HCT116 (cell line): ENCODE measurements around the gene PLD4.

ENCODE experiments used
- CTCF ChIP-seq, 3 experiments: fragments of 200-600 bp in 1 of 3; sonication (generic) in 1 of 3; IDR thresholded peaks in 2 of 3; conservative IDR thresholded peaks in 1 of 3; 2 replicates each; pipeline ENCODE4 v1.5.1; 2012 to 2017; ENCODE audit warnings: low read depth in 2 of 3, low read length in 2 of 3, antibody characterized with exemption in 1 of 3, borderline replicate concordance in 1 of 3, control low read depth in 1 of 3, mild to moderate bottlenecking in 1 of 3, mixed read lengths in 1 of 3, mixed run types in 1 of 3, moderate library complexity in 1 of 3; ENCODE audit not compliant: insufficient read depth in 1 of 3
- EGR1 ChIP-seq: IDR thresholded peaks from 2 replicates; pipeline ENCODE4 v1.6.1; 2012; ENCODE audit warnings: low read depth
- POLR2AphosphoS5 ChIP-seq: IDR thresholded peaks from 2 replicates; pipeline ENCODE4 v1.6.1; 2011; ENCODE audit warnings: mild to moderate bottlenecking, low read depth, low read length, moderate library complexity
- YY1 ChIP-seq: IDR thresholded peaks from 2 replicates; pipeline ENCODE4 v1.6.1; 2011; ENCODE audit warnings: low read length, low read depth, moderate library complexity, mild to moderate bottlenecking; ENCODE audit not compliant: insufficient replicate concordance; ENCODE audit errors: extremely low read depth
- TF ChIP-seq, protein P1 (sequence below): IDR thresholded peaks from 2 replicates; pipeline ENCODE4 v1.6.1; 2011; ENCODE audit warnings: mild to moderate bottlenecking, low read length, moderate library complexity; ENCODE audit not compliant: insufficient replicate concordance; ENCODE audit errors: extremely low read depth

DNA sequence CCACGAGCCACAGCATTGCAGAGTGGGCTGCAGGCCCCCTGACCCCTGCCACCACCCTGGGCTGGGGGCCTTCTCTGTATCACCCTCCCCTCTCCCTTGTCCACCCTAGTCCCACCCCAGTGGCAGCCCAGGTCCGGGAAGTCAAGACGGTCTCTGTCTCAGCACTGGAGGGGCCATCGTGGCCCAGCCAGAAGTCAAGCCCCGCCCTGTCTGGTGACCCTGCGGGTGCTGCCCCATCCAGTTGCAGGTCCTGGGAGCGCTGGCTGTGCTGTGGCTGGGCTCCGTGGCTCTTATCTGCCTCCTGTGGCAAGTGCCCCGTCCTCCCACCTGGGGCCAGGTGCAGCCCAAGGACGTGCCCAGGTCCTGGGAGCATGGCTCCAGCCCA, 2.7 kb downstream of the PLD4 start:
- TF ChIP-seq EGR1, result no peak
- TF ChIP-seq CTCF (IDR thresholded peaks at IDR 0.05 in 2 of 3, conservative IDR thresholded peaks at IDR 0.05 in 1 of 3; ENCODE audit: borderline replicate concordance in 1 of 3, insufficient read depth in 1 of 3, low read depth in 2 of 3, low read length in 2 of 3), result no peak
- TF ChIP-seq, protein P1, sequence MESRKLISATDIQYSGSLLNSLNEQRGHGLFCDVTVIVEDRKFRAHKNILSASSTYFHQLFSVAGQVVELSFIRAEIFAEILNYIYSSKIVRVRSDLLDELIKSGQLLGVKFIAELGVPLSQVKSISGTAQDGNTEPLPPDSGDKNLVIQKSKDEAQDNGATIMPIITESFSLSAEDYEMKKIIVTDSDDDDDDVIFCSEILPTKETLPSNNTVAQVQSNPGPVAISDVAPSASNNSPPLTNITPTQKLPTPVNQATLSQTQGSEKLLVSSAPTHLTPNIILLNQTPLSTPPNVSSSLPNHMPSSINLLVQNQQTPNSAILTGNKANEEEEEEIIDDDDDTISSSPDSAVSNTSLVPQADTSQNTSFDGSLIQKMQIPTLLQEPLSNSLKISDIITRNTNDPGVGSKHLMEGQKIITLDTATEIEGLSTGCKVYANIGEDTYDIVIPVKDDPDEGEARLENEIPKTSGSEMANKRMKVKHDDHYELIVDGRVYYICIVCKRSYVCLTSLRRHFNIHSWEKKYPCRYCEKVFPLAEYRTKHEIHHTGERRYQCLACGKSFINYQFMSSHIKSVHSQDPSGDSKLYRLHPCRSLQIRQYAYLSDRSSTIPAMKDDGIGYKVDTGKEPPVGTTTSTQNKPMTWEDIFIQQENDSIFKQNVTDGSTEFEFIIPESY, result no peak
- TF ChIP-seq POLR2AphosphoS5, result no peak
- TF ChIP-seq YY1, result no peak
